Placental epithelial cell (primary cell): ENCODE data around the gene VIPAS39. TPM values are rescaled to one million over a fixed set of nuclear protein-coding genes. Genes with fewer than 3 reads are reported as not detected.

Source experiments
- small RNA-seq: library from RNA; depleted of rRNA; stranded (forward); fragments of <200 nt; gene quantifications from one replicate; pipeline ENCODE3, GENCODE V24; 2012
- total RNA-seq: library from RNA; depleted of rRNA; stranded (reverse); fragments of >200 nt; gene quantifications from 2 replicates; pipeline ENCODE4 v1.2.3, GENCODE V29; 2012

The VIPAS39 gene
- 33.8 and 36.5 TPM in 2 replicates for total RNA-seq

GRCh38 chr14:77457522-77458248, at the start of gene VIPAS39, which contains the start of gene AHSA1:
Gene VIPAS39 (minus strand): TSS chr14:77457601. CDS start chr14:77454102, 3,499 bp downstream.
Gene AHSA1 (plus strand): TSS chr14:77458093. CDS start chr14:77458190, 97 bp downstream.

DNA sequence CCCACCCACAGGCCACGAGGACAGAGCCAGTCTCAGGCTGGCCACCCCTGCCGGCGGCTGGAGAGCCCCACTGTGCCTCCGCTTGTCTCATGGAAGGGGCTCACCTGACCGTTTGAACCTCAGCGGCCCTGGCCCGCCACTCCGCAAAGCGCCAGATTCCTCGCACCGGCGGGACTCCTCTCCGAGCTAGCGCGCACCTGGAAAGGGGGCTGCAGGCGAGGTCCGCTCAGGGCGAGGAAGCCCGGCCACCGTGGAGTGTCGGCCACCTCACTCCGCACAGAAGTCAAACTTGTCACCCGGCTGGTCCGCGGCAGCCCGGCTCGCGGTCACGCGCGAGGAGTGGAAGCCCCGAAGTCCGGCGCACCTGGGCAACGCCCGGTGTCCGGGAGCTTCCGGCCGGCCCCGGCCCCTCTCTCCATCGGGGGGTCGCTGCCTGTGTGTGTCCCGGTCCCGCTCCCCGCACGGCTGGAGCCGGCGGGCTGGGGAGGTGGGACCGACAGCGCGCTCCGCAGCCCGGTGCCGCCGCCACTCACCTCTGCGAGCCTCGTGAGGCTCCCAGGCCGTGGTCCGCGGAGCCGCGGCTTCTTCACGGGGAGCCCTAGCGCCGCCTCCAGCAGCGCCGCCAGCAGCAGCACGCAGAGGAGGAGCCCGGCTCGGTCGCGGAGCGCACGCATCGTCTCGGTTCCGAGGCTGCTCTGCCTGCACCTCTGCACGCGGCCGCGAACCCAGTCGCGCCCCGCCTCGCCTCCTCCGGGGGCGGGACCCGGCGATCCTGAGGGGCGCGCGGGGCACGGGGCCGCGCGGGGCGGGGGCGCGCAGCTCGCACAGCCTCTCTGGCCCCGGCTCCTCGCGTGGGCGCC, 40.9 kb upstream of the VIPAS39 start, which contains the start of gene ISM2:
ISM2 (minus strand) TSS at position 697 of the 860 bp plus-strand sequence; CDS start at position 674, 23 bp downstream.

DNA sequence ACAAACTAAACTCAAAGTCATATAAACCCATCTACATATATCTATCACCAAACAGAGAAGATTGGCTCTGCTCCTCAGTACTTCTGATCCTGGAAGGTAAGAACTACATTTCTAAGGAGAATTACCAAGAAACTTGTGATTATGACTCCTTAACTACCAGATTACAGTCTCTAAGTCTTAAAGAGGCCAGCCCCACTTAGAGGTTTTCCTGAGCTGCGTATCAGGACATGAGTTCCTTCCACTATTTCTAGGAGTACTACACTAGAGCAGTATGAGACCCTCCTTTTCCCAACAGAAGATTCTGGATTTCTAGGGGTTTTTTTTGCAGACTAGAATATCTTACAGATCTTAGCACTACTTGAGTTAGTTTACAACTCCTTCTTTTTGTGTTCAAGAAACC, 34.0 kb downstream of the VIPAS39 start, which contains the start of gene NOXRED1:
NOXRED1 (minus strand) TSS at position 101 of the 400 bp plus-strand sequence. CDS start 634 bp downstream, outside the sequence.

DNA sequence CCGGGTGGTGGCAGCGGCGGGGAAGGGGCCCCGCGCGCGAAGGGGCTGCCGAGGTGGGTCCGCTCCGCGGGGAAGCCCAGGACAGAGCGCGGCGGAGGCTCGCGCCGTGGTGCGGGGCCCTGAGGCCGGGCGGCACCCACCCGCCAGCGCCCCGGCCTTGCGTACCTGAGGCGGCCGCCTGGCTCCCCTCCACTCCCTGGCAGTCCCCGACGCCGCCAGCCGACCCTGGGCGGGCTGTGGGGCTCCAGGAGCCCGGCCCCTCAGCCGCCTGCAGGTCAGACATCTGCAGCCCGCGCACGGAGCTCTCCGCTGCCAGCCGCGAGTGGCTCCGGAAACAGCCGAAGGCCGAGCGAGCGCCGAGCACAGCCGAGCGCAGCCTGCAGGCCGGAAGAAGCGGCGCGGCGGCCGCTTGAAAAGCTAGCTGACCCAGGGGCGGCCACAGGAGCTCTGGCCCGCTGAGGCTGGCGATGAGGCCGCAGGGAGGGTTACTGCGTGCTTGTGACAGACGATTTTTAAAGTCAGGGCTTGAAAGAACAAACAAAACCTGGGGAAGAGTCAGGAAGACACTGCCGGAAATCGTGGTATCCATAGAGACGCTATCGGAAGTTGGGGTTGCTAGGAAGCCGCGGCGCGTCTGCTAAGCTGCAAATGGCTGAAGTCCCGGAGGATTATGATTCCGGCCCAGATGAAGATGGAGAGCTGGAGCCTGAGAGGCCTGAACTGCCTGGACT, 80.5 kb downstream of the VIPAS39 start, which contains the start of the genes SAMD15 and TMED8:
SAMD15 (plus strand) TSS at position 609 of the 731 bp plus-strand sequence; CDS start at position 649, 40 bp downstream.
TMED8 (minus strand) TSS at position 324 of the 731 bp plus-strand sequence; CDS start at position 283, 41 bp downstream.

Small RNA genes lying within 50 kb of the gene (small RNA-seq; reads per million reads assigned to genes)
- not detected for gene RF00404

Other genes with a start within 250 kb of the VIPAS39 start
- gene NGB, start 186.4 kb downstream of the VIPAS39 start, total RNA-seq = not detected in 2 replicates
- gene POMT2, start 136.7 kb downstream of the VIPAS39 start, total RNA-seq = 17.7 and 18.2 TPM in 2 replicates
- 69.8 and 69.9 TPM in 2 replicates for gene GSTZ1, start 136.6 kb downstream of the VIPAS39 start, total RNA-seq
- gene TMED8, start 80.5 kb downstream of the VIPAS39 start, total RNA-seq = 7.3 and 8.2 TPM in 2 replicates
- gene SAMD15, start 80.2 kb downstream of the VIPAS39 start, total RNA-seq = 3.5 and 4.8 TPM in 2 replicates
- gene NOXRED1, start 34.1 kb downstream of the VIPAS39 start, total RNA-seq = 1.2 TPM in 1 of 2 replicates, not detected in the other
- 55.7 and 63.4 TPM in 2 replicates for gene AHSA1, start 492 bp upstream of the VIPAS39 start, total RNA-seq
- gene ISM2, start 41.2 kb upstream of the VIPAS39 start, total RNA-seq = under 0.01 and 0.22 TPM in 2 replicates
- gene SPTLC2, start 159.0 kb upstream of the VIPAS39 start, total RNA-seq = 27.9 and 54.1 TPM in 2 replicates